GM18505 (cell line): ENCODE results near the gene ADAP2.
"Not testable (repeated sequence)": the region's sequence is repeated elsewhere in the genome, so short reads cannot be mapped to it uniquely, and the experiment has no call there.

Source experiments
- ATAC-seq: cut with Tn5 transposase; IDR thresholded peaks from one replicate; pipeline ENCODE4 v1.9.1; 2021; ENCODE audit not compliant: unreplicated experiment
- POLR2A ChIP-seq: IDR thresholded peaks from 4 replicates; pipeline ENCODE4 v1.6.1; 2011; ENCODE audit warnings: borderline replicate concordance; ENCODE audit not compliant: insufficient read depth, insufficient read length; ENCODE audit errors: extremely low read depth

Gene ADAP2

DNA sequence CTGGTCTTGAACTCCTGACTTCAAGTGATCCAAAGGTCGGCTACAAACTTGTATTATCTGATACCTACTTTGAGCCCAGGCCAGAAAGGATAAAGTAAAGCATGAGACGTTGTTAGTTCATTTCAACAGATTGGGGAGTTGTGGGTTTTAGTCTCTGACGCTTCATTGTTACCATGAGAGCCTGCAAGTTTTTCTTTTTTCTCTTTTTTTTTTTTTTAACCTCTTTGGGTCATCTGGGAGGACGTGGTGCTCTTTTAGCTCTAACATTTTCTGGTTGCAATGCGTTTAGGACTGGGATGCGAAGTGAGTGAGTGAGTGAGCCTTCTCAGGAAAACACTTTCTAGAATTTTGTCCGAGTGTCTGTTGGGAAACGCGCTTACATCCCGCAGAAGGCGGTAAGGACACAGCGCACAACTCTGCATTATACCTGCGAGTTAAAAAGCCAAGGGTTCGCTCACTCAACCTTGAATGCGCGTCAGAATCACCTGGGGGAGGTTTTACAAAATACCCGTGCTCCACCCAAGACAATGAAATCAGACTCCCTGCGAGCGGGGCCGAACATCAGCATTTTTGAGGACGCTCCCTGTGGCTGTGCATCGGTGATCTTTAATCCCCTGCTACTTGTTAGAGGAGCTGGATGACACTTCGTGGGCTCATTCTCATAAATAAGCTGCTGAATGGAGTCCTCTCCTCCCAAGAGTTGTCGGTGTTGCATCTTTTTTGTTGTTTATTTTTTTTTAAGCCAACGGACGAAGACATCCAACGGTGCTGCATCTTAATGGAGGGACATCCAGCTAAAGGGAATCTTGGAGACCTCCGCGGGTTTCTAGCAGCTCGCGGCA is 48.5 kb downstream of the ADAP2 start:
- TF ChIP-seq POLR2A, result no peak
- peak; percentile 1 for ATAC-seq

DNA sequence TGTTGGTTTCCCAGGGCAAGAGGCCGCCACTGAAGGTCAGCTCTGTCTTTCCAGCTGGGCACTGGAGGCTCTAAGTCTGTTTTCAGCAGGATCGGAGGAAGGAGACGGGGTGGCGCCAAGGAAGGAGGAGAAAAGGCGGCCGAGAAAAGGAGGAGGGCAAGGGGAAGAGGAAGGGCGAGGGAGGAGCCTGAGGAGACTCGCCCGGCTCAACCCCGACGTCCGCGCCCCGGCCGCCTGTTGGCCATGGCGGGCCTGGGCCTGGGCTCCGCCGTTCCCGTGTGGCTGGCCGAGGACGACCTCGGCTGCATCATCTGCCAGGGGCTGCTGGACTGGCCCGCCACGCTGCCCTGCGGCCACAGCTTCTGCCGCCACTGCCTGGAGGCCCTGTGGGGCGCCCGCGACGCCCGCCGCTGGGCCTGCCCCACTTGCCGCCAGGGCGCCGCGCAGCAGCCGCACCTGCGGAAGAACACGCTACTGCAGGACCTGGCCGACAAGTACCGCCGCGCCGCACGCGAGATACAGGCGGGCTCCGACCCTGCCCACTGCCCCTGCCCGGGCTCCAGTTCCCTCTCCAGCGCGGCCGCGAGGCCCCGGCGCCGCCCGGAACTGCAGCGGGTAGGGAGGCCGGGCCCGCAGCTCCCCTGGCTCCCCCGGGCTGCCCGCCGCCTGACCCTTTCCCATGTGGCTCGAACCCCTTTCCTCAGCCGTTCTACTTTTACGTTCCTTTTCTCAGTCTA is 49.3 kb downstream of the ADAP2 start, which contains the start of gene RNF135:
Gene RNF135 (plus strand): TSS at position 209 of the 737 bp plus-strand sequence. CDS start 35 bp downstream, at position 244.
- peak; percentile 59 for ATAC-seq
- TF ChIP-seq POLR2A, result peak; percentile 90

DNA sequence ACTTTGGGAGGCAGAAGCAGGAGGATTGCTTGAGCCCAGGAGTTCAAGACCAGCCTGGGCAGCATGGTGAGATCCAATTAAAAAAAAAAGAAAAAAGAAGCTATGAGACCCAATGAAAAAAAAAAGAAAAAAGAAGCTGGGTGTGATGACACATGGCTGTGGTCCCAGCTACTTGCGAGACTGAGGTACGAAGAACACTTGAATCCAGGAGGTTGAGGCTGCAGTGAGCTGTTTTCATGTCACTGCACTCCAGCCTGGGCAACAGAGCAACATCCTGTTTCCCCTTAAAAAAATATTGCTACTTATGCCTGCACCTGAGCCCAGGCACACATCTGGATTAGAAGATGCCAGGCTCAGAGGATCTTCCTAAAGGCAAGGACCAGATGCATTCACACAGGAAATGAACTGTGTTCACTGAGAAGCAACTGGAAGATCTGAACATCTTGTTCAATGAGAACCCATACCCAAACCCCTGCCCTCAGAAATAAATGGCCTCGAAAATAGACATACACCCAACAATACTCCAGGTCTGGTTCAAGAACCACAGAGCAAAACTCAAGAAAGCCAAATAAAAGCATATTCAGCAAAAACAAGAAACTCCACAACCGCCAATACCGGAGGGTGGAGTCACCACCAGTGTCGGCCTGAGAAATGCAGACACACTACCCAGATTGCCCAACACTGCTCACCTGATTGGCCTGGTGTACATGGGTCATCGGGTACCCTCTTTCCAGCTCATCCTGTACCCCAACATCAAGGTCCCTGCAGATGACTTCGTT is 53.5 kb downstream of the ADAP2 start:
- ATAC-seq, result no peak
- TF ChIP-seq POLR2A, result no peak

- ATAC-seq, result not testable (repeated sequence)
Measured at GRCh38 chr17:30979919-30980318, 58.2 kb downstream of the ADAP2 start.

DNA sequence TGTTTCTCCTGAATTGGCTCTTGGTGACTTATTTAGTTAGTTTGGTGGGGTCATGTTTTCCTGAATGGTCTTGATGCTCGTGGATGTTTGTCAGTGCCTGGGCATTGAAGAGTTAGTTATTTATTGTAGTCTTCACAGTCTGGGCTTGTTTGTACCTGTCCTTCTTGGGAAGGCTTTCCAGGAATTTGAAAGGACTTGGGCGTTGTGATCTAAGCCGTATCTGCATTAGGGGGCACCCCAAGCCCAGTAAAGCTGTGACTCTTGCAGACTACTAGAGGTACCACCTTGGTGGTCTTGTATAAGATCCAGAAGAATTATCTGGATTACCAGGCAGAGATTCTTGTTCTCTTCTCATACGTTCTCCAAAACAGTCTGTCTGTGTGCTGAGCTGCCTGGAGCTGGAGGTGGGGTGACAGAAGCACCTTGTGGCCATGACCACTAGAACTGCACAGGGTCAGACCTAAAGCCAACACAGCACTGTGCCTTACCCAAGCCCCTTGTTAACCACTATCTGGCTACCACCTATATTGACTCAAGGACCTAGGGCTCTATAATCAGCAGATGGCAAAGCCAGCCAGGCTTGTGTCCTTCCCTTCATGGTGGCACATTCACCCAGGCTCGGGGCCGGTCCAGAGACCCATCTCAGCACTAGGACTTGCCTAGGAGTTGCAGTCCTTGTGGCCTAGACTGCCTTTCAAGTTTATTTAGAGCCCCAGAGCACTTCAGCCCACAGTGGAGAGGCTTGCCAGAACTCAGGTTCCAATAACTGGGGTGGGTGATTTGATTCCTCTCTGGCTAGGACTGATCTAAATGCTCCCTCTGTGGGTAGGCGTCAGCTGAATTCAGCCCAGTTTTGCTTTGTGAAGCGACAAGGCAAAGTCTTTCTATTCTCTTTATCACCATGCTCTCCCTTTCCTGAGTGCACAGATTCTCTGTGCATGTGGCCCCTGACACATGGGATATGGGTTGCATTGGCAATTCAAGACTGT is 60.1 kb downstream of the ADAP2 start:
- ATAC-seq, result no peak
- no peak for TF ChIP-seq POLR2A

- no peak for ATAC-seq
- TF ChIP-seq POLR2A, result no peak
Measured at GRCh38 chr17:30982855-30983254, 61.1 kb downstream of the ADAP2 start.

GRCh38 chr17:30990458-30990857 is 68.7 kb downstream of the ADAP2 start:
- TF ChIP-seq POLR2A, result no peak
- no peak for ATAC-seq

DNA sequence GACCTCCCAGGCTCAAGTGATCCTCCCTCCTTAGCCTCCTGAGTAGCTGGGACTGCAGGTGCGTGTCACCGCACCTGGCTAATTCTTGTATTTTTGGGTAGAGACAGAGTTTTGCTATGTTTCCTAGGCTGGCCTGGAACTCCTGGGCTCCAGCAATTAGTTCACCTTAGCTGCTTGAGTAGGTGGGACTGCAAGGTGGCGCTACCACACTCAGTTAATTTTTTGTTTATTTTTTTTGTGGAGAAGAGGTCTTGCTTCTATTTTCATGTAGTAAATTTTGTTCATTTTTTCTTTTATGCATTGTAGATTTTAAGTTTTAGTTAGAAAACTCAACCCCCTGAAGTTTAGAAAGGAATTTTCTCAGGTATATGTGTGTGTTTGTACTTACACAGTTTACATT is 70.8 kb downstream of the ADAP2 start:
- TF ChIP-seq POLR2A, result no peak
- no peak for ATAC-seq

DNA sequence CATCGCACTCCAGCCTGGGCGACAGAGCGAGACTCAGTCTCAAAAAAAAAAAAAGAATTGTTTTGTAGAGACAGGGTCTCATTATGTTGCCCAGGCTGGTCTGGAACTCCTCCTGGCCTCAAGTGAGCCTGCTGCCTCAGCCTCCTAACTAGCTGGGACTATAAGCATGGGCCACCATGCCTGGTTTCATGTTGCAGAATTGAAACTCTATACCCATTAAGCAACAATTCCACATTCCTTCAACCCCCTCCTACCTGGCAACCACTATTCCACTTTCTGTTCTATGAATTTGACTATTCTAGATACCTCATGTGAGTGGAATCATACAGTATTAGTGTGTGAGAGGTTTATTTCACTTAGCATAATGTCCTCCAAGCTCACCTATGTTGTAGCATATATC is 73.6 kb downstream of the ADAP2 start:
- no peak for TF ChIP-seq POLR2A
- ATAC-seq, result no peak

DNA sequence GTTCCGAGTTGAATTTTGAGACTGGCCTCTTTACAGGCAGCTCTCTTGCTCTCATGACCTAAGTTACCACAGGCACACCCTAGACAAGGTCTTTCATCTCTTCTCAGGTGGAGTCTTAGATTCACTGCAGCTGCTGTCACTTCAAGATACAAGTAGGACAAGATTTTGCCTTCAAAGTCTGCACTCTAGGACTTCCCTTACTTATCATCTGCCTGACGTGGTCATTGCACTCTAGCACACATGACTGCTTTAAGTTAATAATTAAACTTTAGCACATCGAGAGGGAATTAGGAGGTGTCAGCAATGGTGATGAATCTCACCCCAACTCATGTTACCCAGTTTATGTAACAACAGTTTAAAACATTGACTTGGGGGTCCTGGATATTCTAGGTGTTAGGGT is 74.7 kb downstream of the ADAP2 start:
- ATAC-seq, result no peak
- TF ChIP-seq POLR2A, result no peak

DNA sequence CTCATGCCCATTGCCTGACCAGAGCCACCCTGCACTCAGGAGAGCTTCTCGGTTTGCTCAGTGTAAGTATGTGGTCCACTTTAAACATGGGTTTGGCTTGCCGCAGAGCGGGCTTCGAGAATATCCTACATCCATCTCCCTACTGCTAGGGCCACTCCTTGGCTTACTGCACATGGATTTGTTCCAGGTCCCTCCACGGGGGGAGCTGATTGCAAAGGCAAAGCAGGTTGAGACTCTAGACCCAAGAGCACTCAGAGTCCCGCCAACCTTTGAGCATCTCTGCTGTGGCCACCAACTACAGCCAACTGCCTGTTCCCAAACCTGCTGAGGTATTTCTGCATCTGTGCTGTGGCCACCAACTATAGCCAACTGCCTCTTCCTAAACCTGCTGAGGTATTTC is 75.5 kb downstream of the ADAP2 start:
- ATAC-seq, result no peak

DNA sequence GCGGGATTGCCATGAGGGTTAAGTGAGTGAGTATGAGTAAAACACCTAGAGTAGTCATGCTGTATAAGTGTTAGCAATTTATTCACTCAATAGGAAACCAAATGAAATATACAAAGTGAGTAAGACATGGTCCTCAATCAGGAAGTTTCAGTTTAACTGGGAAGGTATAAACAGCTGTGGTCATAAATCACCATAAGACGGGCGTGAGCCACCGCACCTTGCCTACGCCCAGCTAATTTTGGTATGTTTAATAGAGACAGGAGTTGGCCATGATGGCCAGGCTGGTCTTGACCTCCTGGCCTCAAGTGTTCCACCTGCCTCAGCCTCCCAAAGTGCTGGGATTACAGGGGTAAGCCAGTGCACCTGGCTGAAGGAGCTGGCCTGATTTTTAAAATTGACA is 76.1 kb downstream of the ADAP2 start:
- no peak for TF ChIP-seq POLR2A

More for the DNA sequence above, 75.5 kb downstream of the ADAP2 start:
- no peak for TF ChIP-seq POLR2A

More for the DNA sequence above, 76.1 kb downstream of the ADAP2 start:
- no peak for ATAC-seq
